HG03025 (cell line): ENCODE data around the gene RFX2.
A peak's percentile ranks its signal among the peaks of the same experiment; 100 is the strongest.
"Not testable (repeated sequence)": the region's sequence is repeated elsewhere in the genome, so short reads cannot be mapped to it uniquely, and the experiment has no call there.

ENCODE experiments used
- ATAC-seq: cut with Tn5 transposase; IDR thresholded peaks from one replicate; pipeline ENCODE4 v1.9.1; 2021; ENCODE audit warnings: mild to moderate bottlenecking, moderate library complexity; ENCODE audit not compliant: unreplicated experiment, low FRiP score

RFX2 gene

DNA sequence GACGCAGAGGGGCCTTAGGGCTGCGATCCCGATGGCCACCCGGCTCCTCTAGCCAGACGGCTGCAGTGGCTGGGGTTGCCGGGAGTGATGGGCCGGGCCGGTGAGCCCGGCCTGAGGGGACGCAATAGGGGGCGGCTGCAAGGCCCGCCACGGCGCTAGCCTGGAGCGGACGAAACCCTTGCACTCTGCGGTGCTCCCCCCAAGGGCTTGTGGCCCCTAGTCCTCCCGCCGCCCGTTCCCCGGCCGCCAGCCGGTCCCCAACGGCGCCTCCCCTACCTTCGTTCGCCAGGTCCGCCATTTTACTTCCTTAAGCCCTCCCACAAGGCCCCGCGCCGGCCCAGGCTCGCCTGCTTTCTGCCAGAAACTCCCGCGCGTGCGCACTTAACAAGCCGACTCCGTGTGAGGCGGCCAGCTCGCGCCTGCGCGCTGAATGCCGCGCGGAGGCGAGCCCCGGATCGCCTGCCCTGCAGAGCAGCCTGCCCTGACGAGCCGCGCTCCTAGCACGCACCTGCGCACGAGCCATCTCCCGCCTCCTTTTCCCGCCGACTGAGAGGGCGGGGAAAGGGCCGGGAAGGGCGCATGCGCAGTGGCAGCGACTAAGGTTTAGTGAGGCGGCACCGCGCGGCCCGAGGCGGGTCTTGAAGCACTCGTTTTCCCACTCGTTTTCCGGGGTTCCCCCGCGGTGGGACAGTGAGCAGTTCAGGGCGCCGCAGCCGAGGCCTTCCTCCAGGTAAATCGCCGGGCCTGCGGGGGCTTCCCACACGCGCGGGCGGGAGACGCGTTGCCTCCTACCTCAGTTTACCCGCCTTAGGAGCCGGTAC is 132.3 kb downstream of the RFX2 start, which contains the start of gene RANBP3:
Gene RANBP3 (minus strand): TSS at position 356 of the 821 bp plus-strand sequence. CDS start 58 bp downstream, at position 298.
- ATAC-seq: peak; percentile 74

DNA sequence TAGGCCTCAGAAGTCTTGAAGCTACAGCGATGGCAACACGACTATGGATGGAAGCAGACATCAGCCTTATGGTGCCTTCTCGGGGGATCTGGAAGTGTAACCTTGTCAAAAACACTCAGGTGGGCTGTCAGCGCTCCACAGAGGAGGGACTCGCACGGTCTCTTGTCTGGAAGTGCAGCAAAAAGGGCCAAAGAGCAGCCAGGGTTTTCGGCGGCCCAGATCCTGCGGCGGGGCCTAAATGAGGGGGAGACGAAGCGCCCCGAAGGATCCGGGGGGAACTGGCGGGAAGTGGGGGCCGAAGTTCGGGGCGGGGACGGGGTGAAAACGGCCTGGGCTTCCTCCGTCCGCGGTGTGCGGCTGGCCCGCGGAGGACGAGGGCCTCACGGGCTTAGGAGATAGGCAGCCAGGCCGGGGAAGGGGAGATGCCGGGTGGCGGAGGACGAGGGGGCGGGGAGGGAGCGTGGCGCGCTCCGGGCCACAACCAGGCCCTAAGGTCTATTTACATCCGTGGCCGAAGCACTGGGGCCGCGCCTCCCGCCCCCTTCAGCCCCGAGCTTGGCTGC is 133.0 kb downstream of the RFX2 start:
- ATAC-seq: no peak

DNA sequence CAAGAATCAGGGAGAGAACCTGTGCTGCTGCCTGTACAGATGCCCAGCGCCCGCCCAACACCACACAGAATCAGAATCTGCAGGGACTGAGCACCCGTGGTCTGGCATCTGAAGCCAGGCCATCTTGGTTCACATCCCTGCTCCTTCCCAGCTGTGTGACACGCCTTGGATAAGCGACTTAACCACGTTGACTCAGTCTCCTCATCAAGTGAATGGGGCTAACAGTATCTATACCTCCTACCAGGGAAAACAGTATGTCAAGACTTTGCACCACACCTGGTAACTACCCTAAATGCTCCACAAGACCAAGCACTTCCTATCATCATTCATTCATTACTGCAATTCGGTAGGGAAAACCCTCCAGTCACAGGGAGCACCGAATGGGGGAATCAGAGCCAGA is 133.5 kb downstream of the RFX2 start:
- no peak for ATAC-seq

DNA sequence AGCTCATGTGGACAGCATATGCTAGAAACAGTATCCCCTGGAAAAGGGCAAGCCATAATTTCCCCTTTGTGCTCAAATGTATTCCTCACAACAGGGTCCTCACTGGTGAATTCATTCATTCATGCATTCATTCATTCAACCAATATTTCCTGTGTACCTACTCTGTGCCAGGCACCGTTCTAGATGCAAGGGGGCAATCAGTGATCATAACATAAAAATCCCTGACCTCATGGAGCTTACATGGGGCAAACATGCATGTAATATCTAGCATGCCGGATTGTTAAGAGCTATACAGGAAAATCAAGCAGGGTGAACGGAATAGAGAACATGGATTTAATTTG is 134.9 kb downstream of the RFX2 start:
- ATAC-seq: no peak

DNA sequence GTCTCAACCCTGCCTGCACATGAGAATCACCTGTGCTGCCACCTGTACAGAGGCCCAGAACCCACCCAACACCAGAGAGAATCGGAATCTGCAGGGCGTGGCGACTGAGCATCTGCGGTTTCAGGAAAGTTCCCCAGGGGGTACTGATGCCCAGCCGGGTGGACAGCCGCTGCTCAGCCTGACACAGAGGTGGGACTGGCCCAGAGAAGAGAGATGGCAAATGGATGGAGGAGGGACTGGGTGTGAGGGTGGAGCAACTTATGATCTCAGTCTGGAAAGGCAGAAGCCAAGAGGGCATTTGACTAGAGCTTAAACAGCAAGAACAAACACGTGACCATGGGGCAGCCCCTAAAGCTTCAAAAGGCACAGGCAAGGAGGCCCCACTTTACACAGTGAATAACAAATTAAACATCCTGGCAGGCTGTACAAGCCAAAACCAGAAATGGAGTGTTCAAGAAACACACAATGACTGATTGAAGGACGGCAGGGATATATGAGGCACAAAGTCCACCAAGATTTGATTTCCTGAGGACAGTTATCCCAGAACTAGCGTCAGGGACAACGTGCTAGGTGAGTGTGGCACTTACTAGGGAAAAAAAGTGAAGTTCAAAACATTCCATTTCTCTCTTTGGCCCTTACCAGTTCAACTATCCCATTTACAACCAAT is 135.4 kb downstream of the RFX2 start:
- no peak for ATAC-seq

DNA sequence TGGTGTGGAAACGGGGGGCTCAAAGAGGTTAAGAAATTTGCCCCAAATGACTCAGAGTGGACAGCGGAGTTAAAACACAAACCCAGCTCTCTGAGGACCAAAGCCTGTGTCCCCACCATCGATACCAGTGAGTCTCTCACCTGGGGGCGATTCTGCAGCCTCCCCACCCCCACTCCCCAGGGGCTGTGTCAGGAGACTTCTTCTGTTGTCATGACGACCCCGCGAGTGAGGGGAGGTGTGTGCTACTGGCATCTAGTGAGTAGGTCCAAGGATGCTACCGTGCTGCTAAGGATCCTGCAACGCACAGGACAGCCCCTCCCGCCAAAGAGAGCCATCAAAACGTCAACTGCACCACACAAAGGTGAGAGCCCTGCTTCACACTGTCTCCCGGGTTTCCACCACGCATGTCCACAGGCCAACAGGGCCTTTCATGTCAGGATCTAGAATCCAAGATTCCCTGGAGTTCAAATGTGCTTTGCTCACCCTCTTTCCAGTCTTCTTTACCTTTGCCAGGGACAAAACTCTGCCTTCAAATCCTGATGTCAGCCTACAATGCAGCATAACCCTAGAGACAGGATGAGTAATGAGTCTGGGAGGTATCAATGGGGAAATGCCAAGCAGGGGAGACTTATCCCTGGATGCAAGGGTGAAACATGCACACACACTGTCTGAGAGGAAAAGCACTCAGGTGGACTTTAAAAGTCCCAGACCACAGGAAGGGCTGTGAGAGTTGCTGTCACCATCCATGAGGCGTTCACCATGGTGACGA is 136.2 kb downstream of the RFX2 start:
- ATAC-seq: no peak

DNA sequence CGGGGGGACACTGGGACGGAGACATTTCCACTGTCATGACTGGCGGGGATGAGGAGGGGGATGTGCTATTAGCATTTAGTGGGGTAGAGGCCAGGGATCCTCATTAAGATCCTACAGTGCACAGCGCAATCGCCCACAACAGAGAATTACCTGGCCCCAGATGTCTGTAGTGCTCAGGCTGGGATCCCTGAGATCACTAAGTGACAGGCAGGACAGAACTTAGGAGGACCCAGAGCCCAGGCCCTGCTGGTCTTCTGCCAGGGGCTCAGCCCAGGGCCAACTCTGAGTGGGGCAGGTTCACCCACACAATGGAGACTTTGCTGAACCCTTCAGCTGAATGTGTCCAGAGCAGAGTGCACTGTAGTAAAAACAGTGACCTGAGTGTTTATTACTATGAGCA is 136.9 kb downstream of the RFX2 start:
- ATAC-seq: no peak

DNA sequence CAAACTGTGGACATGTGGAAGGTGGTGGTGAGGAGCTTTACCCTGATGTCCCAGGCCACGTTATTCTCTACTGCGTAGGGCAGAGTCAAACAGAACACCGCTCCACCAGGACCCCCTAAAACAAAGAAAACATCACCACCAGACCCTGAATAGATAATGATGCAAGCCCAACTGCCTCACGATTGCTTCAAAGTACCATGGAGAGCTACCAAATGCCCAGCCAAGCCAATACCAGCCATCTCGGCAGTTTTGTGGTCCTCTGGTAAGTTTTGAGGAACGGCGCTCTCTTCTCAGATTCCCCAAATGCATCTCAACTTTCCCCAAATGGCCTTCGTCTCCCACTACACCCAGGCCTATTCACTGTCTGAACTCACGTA is 138.0 kb downstream of the RFX2 start:
- ATAC-seq: no peak

DNA sequence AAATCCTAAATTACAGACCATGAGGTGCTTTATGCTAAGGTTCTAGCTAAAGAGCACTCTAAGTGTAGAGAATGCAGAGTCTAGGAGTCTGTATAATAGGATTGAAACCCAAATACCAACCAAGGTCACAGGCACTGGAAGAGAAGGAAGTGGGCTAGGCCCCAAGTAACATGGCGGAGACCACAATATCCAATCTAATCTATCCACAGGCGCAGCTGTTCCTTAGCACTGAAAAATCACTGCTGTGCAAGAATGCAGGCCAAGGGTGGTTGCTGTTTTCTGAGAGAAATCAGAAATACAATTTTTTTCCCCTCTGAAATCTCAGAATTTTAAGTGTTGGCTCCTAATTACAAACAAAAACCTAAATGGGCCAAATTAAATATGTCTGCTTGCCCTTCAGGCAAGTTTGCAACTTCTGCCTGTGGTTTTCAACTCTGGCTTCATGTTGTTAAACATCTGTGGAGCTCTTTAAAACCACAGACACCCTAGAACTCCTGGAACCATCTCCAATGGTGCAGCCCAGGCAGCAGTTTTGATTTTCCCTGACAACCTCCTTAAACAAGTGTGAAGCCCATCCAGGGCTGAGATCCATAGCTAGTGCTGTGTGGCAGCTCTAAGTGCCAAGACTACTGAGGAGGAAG is 138.5 kb downstream of the RFX2 start:
- no peak for ATAC-seq

DNA sequence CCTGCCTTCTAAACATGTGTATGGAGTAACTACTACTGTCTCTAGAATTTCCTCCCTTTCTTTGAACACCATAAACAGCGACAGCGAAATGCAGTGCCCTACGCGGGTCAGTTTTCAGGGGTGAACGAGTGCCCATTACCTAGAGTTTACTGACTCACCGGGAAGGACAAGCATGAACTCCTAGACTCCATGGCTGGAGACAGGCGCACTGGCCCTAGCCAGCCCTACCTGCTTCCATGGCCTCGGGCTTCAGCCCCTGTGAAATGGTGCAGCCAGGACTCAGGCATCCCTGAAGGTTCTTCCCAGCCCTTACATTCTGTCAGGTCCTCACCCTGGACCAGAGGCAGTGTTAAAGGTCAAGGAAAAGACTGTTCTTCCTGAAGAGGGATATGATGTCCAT is 140.8 kb downstream of the RFX2 start:
- no peak for ATAC-seq

DNA sequence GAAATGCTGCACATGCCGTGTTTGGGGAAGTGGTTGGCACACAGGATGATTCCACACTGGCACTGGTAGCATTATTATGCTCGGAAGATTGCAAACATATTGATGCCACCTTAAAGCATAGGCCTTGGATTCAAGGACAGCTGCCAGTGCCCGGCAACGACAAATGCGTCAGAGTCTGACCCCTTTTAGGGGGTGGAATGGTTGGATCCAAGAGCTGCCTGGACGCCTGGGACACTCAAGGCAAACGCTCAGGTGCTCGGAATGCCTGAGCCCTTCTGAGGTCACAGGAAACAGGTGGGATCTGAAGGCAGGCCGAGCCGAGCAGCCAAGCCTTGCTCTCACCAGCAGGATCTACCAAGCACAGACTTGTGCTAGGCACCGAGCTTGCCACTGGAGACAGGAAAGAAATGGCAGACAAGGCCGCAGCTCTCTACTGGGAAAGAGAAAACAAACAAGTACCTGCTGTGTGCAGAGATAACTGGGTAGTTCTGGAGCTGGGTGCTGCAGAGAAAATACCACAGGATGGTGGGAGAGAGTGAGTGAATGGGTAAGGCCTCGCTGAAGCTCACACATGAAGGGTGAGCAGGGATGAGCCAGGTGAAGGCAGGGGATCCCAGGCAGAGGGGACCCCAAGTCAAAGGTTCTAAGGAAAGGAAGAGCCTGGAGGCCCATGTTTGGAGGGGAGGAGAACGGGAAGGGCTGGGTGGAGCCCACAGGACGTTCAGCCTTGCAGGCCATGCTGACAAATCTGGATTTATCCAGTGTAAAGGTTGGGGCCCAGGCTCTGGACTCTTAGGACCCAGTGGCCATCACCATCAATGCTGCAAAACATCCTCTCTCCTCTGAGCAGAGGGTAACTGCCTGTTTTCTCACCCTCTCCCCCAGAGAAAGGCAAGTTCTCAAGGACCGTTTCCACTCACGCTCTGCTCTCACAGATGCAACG is 141.6 kb downstream of the RFX2 start:
- no peak for ATAC-seq

DNA sequence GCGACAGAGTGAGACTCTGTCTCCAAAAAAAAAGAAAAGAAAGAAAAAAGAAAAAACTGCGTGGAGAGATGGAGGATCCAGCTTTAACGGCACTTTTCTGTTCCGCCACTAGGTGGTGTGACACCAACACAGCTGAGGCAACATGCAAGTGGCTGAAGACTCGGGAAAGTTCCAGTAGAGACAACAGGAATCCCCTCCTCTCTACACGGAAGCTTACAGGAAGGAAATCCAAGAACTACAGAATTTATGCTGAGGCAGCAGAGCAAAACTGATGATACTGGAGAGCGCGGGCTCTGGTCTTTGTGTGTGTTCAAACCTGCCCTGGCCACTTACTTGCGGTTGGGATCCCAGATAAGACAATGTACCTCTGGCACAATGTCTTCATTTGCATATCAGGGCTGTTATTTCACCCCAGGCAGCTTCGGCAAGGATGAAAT is 142.3 kb downstream of the RFX2 start:
- ATAC-seq: no peak

DNA sequence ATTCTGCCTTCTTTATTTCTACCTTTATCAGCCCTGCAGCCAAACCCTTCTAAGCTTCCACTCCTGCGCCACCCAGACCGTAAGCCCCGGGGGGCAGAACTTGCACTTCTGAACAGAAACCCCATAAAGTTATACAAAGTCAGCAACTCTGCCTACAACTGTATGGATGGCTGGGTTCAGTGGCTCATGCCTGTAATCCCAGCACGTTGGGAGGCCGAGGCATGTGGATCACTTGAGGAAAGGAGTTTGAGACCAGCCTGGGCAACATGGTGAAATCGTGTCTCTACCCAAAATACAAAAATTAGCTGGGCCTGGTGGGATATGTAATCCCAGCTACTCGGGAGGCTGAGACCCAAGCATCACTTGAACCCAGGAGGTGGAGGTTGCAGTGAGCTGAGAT is 142.7 kb downstream of the RFX2 start:
- no peak for ATAC-seq

DNA sequence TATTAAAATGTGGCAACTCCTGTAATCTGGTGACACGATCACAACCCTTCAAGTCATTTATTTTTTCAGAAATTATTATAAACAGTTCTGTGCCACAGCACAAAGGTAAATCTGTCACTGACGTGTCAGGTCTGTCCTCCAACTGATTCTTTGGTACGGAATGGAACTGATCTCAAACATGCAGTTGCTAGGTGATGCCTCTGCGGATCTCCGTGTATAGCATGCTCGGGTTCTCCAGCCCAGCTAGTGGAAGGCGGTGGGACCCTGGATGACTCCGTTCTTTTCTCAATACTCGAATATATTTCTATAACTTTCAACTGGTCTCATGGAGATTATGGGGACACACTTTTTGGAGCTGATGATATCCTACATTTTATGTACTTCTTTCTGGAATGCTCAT is 143.4 kb downstream of the RFX2 start:
- no peak for ATAC-seq

DNA sequence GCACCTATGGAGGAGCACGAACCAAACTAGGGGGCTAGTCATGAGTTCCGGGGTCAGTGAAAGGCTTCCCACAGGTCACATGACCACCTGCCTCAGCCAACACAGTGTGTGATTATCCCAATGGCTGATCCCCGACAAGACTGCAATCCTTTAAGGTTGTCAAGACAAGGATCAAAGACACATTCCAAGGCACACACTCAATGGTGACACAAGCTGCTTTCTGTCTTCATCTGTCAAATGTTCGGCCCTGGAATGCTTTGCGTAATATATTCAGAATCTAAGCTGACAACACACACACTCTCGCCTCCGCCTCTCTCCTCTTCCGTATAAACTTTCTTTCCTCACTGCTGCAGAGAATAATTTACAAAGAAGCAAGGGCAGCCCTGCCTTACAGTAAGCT is 144.1 kb downstream of the RFX2 start:
- ATAC-seq: no peak

DNA sequence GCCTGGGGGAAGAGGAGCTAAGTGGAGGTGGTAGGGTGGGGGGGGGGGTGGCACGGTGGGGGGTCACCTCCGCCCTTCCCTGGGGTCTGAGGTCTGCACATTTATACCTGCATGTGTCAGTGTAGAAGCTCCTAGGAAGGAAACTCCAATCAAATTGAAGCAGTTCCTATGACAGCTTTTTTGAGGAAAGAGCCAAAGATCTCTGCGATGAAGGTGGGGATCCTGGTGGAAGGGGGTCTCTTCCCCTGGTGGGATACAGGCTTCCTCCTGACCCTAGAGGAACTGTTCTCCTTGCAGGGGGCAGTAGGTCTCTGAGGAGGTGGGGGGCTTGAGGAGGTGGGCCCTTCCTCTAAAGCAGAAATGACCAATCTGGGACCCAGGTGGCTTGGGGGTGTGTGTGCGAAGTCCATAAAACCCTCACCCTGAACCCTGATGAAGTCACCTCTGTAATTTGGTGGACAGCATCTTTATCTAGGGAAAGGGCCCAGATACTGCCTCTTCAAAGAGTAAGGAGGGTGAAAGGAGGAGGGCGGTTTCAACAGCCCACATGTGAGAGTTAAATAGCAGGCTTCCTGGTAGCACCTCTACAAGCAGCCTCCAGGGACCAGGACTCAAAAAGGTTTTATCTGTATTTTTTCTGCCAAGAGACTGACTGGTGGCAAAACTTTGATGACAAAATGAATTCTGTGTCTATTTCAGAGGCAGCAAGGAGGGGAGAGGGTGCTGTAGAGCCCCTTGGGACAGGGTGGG is 145.3 kb downstream of the RFX2 start:
- no peak for ATAC-seq

DNA sequence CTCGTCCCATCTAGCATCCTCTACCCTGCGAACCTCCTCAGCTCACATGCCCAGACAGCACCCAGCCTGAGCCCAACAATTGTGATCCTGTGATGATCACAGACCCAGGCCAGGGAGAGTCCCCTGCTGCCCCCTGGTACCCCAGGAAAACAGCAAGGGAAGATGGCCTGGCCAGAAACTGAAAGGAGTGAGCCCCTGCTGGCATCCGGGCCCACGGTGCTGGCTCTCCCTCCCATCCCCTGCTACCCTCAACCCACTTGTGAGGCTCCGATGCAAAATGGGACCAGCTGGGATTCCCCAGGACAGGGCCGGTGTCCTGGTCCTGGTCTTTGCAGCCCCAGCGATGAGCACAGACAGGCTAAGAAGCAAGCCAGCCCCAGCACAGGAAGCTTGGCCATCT is 146.4 kb downstream of the RFX2 start:
- no peak for ATAC-seq

DNA sequence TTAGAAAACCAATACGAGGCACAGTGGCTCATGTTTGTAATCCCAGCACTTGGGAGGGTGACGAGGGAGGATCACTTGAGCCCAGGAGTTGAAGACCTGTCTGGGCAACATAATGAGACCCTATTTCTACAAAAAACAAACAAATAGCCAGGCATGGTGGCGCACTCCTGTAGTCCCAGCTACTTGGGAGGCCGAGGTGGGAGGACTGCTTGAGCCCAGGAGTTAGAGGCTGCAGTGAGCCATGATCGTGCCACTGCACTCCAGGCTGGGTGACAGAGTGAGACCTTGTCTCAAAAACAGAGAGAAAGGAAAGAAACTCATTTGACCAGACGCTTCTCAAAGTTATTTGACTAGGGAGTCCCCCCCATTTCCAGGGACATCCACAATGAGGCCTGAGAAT is 147.0 kb downstream of the RFX2 start:
- ATAC-seq: not testable (repeated sequence)
